ENCODE results near the gene SEC24B. TPM values are rescaled to one million over a fixed set of nuclear protein-coding genes. Genes with fewer than 3 reads are reported as not detected.

Gene SEC24B
- total and polyA plus RNA-seq, 2 experiments from 2014 or later, result 9.4 to 32.8 TPM

DNA sequence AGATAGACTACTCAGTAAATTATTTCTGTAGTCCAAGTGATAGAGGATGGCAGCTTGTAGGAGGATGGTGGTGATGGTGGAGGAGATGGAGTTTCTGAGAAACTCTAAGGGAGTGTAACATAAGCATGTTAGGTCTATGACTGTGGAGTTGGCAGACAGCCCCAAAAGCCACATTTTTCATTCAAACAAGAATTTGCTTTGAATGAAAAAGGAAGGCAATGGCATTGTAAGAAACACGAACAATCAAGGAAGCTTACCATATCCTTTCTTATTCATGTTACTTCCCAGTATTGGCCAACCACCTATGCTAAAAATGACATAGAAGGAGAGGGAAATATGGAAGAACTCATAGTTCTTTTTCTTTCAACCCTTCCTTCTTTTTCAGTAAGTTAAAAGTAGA, 18.7 kb upstream of the SEC24B start:
- Histone ChIP-seq H3F3A (replicated peaks; ENCODE audit: low read depth) (no peaks in the 10 kb centered on the region), H3K4me1 (ENCODE audit: insufficient read depth) (peaks cover 37% of the 10 kb centered on the region), H4K20me1 (replicated peaks; ENCODE audit: insufficient read depth) (no peaks in the 10 kb centered on the region), H2AFZ (no peak overlapping the region), H3K4me2 (peak overlapping the region; percentile 19; the same call in 1 of the 2 replicates), H3K79me2 (replicated peaks; ENCODE audit: insufficient read depth) (no peaks in the 10 kb centered on the region), H3K4me3 (no peak overlapping the region), H3K27ac (ENCODE audit: low read depth) (0 out of 2 replicates have a peak overlapping the region, but pooled peaks have one; percentile 9), H3K36me3 (ENCODE audit: insufficient read depth) (no peaks in the 10 kb centered on the region), H3K9me2 (ENCODE audit: insufficient read depth) (0 out of 2 replicates have a peak, but pooled peaks cover 6% of the 10 kb centered on the region), H3K27me3 (ENCODE audit: insufficient read depth) (no peaks in the 10 kb centered on the region)
- H3K27me3 Mint-ChIP-seq (ENCODE audit: insufficient read depth, low read depth, poor library complexity), result peaks cover 5% of the 10 kb centered on the region
- TF ChIP-seq ZNF114 (CRISPR knock-in tag; IDR thresholded peaks at IDR 0.05) (no peak), NANOG (IDR thresholded peaks at IDR 0.05; ENCODE audit: borderline replicate concordance) (peak; percentile 59), JUNB (IDR thresholded peaks at IDR 0.05; ENCODE audit: unreplicated experiment) (peak; percentile 61)
- TF ChIP-seq, protein P1, sequence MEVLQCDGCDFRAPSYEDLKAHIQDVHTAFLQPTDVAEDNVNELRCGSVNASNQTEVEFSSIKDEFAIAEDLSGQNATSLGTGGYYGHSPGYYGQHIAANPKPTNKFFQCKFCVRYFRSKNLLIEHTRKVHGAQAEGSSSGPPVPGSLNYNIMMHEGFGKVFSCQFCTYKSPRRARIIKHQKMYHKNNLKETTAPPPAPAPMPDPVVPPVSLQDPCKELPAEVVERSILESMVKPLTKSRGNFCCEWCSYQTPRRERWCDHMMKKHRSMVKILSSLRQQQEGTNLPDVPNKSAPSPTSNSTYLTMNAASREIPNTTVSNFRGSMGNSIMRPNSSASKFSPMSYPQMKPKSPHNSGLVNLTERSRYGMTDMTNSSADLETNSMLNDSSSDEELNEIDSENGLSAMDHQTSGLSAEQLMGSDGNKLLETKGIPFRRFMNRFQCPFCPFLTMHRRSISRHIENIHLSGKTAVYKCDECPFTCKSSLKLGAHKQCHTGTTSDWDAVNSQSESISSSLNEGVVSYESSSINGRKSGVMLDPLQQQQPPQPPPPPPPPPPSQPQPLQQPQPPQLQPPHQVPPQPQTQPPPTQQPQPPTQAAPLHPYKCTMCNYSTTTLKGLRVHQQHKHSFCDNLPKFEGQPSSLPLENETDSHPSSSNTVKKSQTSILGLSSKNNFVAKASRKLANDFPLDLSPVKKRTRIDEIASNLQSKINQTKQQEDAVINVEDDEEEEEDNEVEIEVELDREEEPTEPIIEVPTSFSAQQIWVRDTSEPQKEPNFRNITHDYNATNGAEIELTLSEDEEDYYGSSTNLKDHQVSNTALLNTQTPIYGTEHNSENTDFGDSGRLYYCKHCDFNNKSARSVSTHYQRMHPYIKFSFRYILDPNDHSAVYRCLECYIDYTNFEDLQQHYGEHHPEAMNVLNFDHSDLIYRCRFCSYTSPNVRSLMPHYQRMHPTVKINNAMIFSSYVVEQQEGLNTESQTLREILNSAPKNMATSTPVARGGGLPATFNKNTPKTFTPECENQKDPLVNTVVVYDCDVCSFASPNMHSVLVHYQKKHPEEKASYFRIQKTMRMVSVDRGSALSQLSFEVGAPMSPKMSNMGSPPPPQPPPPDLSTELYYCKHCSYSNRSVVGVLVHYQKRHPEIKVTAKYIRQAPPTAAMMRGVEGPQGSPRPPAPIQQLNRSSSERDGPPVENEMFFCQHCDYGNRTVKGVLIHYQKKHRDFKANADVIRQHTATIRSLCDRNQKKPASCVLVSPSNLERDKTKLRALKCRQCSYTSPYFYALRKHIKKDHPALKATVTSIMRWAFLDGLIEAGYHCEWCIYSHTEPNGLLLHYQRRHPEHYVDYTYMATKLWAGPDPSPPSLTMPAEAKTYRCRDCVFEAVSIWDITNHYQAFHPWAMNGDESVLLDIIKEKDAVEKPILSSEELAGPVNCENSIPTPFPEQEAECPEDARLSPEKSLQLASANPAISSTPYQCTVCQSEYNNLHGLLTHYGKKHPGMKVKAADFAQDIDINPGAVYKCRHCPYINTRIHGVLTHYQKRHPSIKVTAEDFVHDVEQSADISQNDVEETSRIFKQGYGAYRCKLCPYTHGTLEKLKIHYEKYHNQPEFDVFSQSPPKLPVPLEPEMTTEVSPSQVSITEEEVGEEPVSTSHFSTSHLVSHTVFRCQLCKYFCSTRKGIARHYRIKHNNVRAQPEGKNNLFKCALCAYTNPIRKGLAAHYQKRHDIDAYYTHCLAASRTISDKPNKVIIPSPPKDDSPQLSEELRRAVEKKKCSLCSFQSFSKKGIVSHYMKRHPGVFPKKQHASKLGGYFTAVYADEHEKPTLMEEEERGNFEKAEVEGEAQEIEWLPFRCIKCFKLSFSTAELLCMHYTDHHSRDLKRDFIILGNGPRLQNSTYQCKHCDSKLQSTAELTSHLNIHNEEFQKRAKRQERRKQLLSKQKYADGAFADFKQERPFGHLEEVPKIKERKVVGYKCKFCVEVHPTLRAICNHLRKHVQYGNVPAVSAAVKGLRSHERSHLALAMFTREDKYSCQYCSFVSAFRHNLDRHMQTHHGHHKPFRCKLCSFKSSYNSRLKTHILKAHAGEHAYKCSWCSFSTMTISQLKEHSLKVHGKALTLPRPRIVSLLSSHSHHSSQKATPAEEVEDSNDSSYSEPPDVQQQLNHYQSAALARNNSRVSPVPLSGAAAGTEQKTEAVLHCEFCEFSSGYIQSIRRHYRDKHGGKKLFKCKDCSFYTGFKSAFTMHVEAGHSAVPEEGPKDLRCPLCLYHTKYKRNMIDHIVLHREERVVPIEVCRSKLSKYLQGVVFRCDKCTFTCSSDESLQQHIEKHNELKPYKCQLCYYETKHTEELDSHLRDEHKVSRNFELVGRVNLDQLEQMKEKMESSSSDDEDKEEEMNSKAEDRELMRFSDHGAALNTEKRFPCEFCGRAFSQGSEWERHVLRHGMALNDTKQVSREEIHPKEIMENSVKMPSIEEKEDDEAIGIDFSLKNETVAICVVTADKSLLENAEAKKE (CRISPR knock-in tag; IDR thresholded peaks at IDR 0.05), result peak; percentile 32; the same call in 1 of the 2 replicates
- H3K27ac Mint-ChIP-seq, result peak overlapping the region; percentile 19; the same call in 1 of the 2 replicates
- peak overlapping the region; percentile 10; the same call in 2 of the 3 replicates for H3K4me3 Mint-ChIP-seq
- H3K36me3 Mint-ChIP-seq (ENCODE audit: low read depth), result no peaks in the 10 kb centered on the region
- peaks cover 4% of the 10 kb centered on the region; the same call in 1 of the 3 replicates for H3K9me3 Mint-ChIP-seq
- ATAC-seq (no peak; the same call in 2 of the 3 replicates), DNase-seq (ENCODE audit: low spot score) (peak; percentile 50)
- H3K4me1 Mint-ChIP-seq, result peaks cover 52% of the 10 kb centered on the region

DNA sequence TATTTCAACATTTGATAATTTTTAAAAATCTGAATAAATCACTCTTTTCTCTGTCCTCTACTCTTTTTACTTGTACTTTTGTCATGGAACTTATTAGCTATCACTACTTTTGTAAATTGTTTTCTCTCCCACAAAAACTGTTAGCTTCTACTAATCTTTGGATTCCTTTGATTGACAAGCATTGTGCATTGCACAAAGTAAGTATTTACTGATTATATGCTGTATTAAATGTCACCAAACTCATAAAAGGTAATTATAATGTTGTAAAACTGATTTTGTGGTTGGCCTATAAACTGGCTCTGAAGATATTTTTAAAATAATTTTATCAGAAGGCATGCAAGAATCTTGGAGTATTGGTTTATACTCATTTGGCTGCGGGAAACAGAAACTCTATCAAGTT, 15.0 kb upstream of the SEC24B start:
- Histone ChIP-seq H3F3A (replicated peaks; ENCODE audit: low read depth) (no peaks in the 10 kb centered on the region), H2AFZ (no peak overlapping the region), H3K9me2 (ENCODE audit: insufficient read depth) (0 out of 2 replicates have a peak, but pooled peaks cover 6% of the 10 kb centered on the region), H4K20me1 (replicated peaks; ENCODE audit: insufficient read depth) (no peaks in the 10 kb centered on the region), H3K79me2 (replicated peaks; ENCODE audit: insufficient read depth) (no peaks in the 10 kb centered on the region), H3K27me3 (ENCODE audit: insufficient read depth) (no peaks in the 10 kb centered on the region), H3K4me2 (0 out of 2 replicates have a peak overlapping the region, but pooled peaks have one; percentile 56), H3K4me3 (no peak overlapping the region), H3K4me1 (ENCODE audit: insufficient read depth) (peaks cover 36% of the 10 kb centered on the region), H3K27ac (ENCODE audit: low read depth) (no peak overlapping the region), H3K36me3 (ENCODE audit: insufficient read depth) (no peaks in the 10 kb centered on the region)
- DNase-seq (ENCODE audit: low spot score) (no peak), ATAC-seq (no peak)
- H3K27me3 Mint-ChIP-seq (ENCODE audit: insufficient read depth, low read depth, poor library complexity), result peaks cover 5% of the 10 kb centered on the region
- H3K4me3 Mint-ChIP-seq, result no peak overlapping the region
- H3K4me1 Mint-ChIP-seq, result peaks cover 49% of the 10 kb centered on the region
- H3K9me3 Mint-ChIP-seq, result peaks cover 4% of the 10 kb centered on the region; the same call in 1 of the 3 replicates
- no peaks in the 10 kb centered on the region for H3K36me3 Mint-ChIP-seq (ENCODE audit: low read depth)
- H3K27ac Mint-ChIP-seq, result no peak overlapping the region
- TF ChIP-seq NANOG (IDR thresholded peaks at IDR 0.05; ENCODE audit: borderline replicate concordance) (no peak), EZH2phosphoT487 (IDR thresholded peaks at IDR 0.05; ENCODE audit: unreplicated experiment) (no peak), ZNF114 (CRISPR knock-in tag; IDR thresholded peaks at IDR 0.05) (no peak), JUNB (IDR thresholded peaks at IDR 0.05; ENCODE audit: unreplicated experiment) (no peak), ZNF331 (CRISPR knock-in tag; IDR thresholded peaks at IDR 0.05; ENCODE audit: low read depth) (no peak), CREB1 (CRISPR knock-in tag; IDR thresholded peaks at IDR 0.05; ENCODE audit: low read depth) (no peak)
- TF ChIP-seq, protein P2, sequence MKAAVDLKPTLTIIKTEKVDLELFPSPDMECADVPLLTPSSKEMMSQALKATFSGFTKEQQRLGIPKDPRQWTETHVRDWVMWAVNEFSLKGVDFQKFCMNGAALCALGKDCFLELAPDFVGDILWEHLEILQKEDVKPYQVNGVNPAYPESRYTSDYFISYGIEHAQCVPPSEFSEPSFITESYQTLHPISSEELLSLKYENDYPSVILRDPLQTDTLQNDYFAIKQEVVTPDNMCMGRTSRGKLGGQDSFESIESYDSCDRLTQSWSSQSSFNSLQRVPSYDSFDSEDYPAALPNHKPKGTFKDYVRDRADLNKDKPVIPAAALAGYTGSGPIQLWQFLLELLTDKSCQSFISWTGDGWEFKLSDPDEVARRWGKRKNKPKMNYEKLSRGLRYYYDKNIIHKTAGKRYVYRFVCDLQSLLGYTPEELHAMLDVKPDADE (IDR thresholded peaks at IDR 0.05), result no peak
- TF ChIP-seq, protein P3, sequence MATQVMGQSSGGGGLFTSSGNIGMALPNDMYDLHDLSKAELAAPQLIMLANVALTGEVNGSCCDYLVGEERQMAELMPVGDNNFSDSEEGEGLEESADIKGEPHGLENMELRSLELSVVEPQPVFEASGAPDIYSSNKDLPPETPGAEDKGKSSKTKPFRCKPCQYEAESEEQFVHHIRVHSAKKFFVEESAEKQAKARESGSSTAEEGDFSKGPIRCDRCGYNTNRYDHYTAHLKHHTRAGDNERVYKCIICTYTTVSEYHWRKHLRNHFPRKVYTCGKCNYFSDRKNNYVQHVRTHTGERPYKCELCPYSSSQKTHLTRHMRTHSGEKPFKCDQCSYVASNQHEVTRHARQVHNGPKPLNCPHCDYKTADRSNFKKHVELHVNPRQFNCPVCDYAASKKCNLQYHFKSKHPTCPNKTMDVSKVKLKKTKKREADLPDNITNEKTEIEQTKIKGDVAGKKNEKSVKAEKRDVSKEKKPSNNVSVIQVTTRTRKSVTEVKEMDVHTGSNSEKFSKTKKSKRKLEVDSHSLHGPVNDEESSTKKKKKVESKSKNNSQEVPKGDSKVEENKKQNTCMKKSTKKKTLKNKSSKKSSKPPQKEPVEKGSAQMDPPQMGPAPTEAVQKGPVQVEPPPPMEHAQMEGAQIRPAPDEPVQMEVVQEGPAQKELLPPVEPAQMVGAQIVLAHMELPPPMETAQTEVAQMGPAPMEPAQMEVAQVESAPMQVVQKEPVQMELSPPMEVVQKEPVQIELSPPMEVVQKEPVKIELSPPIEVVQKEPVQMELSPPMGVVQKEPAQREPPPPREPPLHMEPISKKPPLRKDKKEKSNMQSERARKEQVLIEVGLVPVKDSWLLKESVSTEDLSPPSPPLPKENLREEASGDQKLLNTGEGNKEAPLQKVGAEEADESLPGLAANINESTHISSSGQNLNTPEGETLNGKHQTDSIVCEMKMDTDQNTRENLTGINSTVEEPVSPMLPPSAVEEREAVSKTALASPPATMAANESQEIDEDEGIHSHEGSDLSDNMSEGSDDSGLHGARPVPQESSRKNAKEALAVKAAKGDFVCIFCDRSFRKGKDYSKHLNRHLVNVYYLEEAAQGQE (IDR thresholded peaks at IDR 0.05; ENCODE audit: unreplicated experiment), result no peak

Measured in GM23338 (cell line).